HEK293 (cell line): ENCODE data around the gene DMD.

Experiments
- CTCF ChIA-PET: fragments of 350-600 bp; formaldehyde crosslinking; extraction: SDS; loops from one replicate; lab custom pipeline; 2021; ENCODE audit warnings: antibody characterized with exemption; lab: Yijun Ruan, JAX
- POLR2A ChIA-PET: fragments of 300-600 bp; formaldehyde crosslinking; extraction: SDS; loops from one replicate; lab custom pipeline; 2020; ENCODE audit warnings: antibody characterized with exemption, inconsistent platforms; lab: Yijun Ruan, JAX
- H3K27ac ChIP-seq: fragments of 200-500 bp; sonication (Bioruptor generic); 2 replicates; pipeline ENCODE4 v1.5.1; 2014; ENCODE audit warnings: low read depth, low read length, control low read depth, inconsistent platforms; ENCODE audit errors: extremely low read depth
- H3K36me3 ChIP-seq, 2 experiments: fragments of 200-500 bp in 1 of 2; sonication (Bioruptor generic) in 1 of 2; 1 replicate in 1 of 2; 2 replicates in 1 of 2; pipeline ENCODE4 v1.5.1; 2014 to 2017; ENCODE audit warnings: inconsistent platforms in 2 of 2, low read length in 2 of 2; ENCODE audit not compliant: control insufficient read depth in 2 of 2, insufficient read depth in 1 of 2
- H3K4me1 ChIP-seq: fragments of 200-500 bp; sonication (Bioruptor generic); 2 replicates; pipeline ENCODE4 v1.5.1; 2014; ENCODE audit warnings: mild to moderate bottlenecking, low read length, inconsistent platforms; ENCODE audit not compliant: control insufficient read depth, insufficient read depth
- H3K4me3 ChIP-seq: 2 replicates; pipeline ENCODE4 v1.5.1; 2011; ENCODE audit warnings: low read depth, mild to moderate bottlenecking, control low read depth, low read length, moderate library complexity
- H3K9me3 ChIP-seq: fragments of 200-500 bp; sonication (Bioruptor generic); 2 replicates; pipeline ENCODE4 v1.5.1; 2014; ENCODE audit warnings: low read depth, low read length, inconsistent platforms; ENCODE audit not compliant: control insufficient read depth, insufficient read depth
- CTCF ChIP-seq: fragments of 450-650 bp; formaldehyde crosslinking; IDR thresholded peaks from 2 replicates; pipeline ENCODE4 v1.5.1; 2016; ENCODE audit warnings: missing biosample characterization, missing genetic modification characterization
- ELK4 ChIP-seq: IDR thresholded peaks from 2 replicates; pipeline ENCODE4 v1.6.1; 2011; ENCODE audit warnings: mild to moderate bottlenecking, low read depth, low read length, borderline replicate concordance
- GFI1B ChIP-seq: fragments of 450-650 bp; formaldehyde crosslinking; IDR thresholded peaks from 2 replicates; pipeline ENCODE4 v1.5.1; 2016; ENCODE audit warnings: missing biosample characterization, missing genetic modification characterization
- GLI4 ChIP-seq: fragments of 450-650 bp; formaldehyde crosslinking; IDR thresholded peaks from 2 replicates; pipeline ENCODE4 v1.5.1; 2016; ENCODE audit warnings: missing biosample characterization, missing genetic modification characterization
- HOXA7 ChIP-seq: sonication (generic); formaldehyde crosslinking; IDR thresholded peaks from 2 replicates; pipeline ENCODE4 v1.8.1; 2022; ENCODE audit warnings: missing genetic modification reagents, borderline replicate concordance
- PBX3 ChIP-seq: sonication (generic); formaldehyde crosslinking; IDR thresholded peaks from 2 replicates; pipeline ENCODE4 v1.8.1; 2022; ENCODE audit warnings: mild to moderate bottlenecking, moderate library complexity, missing genetic modification reagents
- REPIN1 ChIP-seq: fragments of 450-650 bp; formaldehyde crosslinking; IDR thresholded peaks from 2 replicates; pipeline ENCODE4 v1.5.1; 2017; ENCODE audit warnings: missing biosample characterization, missing genetic modification characterization, low read depth
- SALL2 ChIP-seq: fragments of 450-650 bp; formaldehyde crosslinking; IDR thresholded peaks from 2 replicates; pipeline ENCODE4 v1.5.0; 2017; ENCODE audit warnings: missing biosample characterization, mild to moderate bottlenecking, missing genetic modification characterization, borderline replicate concordance
- SCRT2 ChIP-seq: fragments of 450-650 bp; formaldehyde crosslinking; IDR thresholded peaks from 2 replicates; pipeline ENCODE4 v1.5.1; 2016; ENCODE audit warnings: missing biosample characterization, missing genetic modification characterization
- SETDB1 ChIP-seq: IDR thresholded peaks from one replicate; pipeline ENCODE4 v1.6.1; 2017; ENCODE audit warnings: mild to moderate bottlenecking, low read length, moderate library complexity, mixed read lengths; ENCODE audit not compliant: insufficient read length
- SP7 ChIP-seq: fragments of 450-650 bp; formaldehyde crosslinking; IDR thresholded peaks from 2 replicates; pipeline ENCODE4 v1.5.1; 2016; ENCODE audit warnings: missing biosample characterization, missing genetic modification characterization
- TCF7L2 ChIP-seq: IDR thresholded peaks from 2 replicates; pipeline ENCODE4 v1.6.1; 2011; ENCODE audit warnings: low read depth, mild to moderate bottlenecking, inconsistent platforms, low read length, moderate library complexity, borderline replicate concordance
- ZBTB10 ChIP-seq: fragments of 450-650 bp; formaldehyde crosslinking; IDR thresholded peaks from 2 replicates; pipeline ENCODE4 v1.5.1; 2016; ENCODE audit warnings: missing biosample characterization, missing genetic modification characterization
- ZBTB26 ChIP-seq: fragments of 450-650 bp; formaldehyde crosslinking; optimal IDR thresholded peaks from 2 replicates; pipeline ENCODE3; 2016; ENCODE audit warnings: missing biosample characterization, mild to moderate bottlenecking, missing genetic modification characterization
- ZIC2 ChIP-seq: fragments of 450-650 bp; formaldehyde crosslinking; IDR thresholded peaks from 2 replicates; pipeline ENCODE4 v1.5.1; 2016; ENCODE audit warnings: missing biosample characterization, missing genetic modification characterization
- ZNF132 ChIP-seq: fragments of 450-650 bp; formaldehyde crosslinking; IDR thresholded peaks from 2 replicates; pipeline ENCODE4 v1.5.1; 2017; ENCODE audit warnings: missing biosample characterization, missing genetic modification characterization, borderline replicate concordance
- ZNF138 ChIP-seq: fragments of 450-650 bp; formaldehyde crosslinking; IDR thresholded peaks from 2 replicates; pipeline ENCODE4 v1.5.1; 2016; ENCODE audit warnings: missing biosample characterization, missing genetic modification characterization, borderline replicate concordance
- ZNF202 ChIP-seq: fragments of 450-650 bp; formaldehyde crosslinking; IDR thresholded peaks from 2 replicates; pipeline ENCODE4 v1.5.1; 2016; ENCODE audit warnings: missing biosample characterization, missing genetic modification characterization, borderline replicate concordance
- ZNF426 ChIP-seq: fragments of 450-650 bp; formaldehyde crosslinking; IDR thresholded peaks from 2 replicates; pipeline ENCODE4 v1.5.1; 2017; ENCODE audit warnings: missing biosample characterization, missing genetic modification characterization, mild to moderate bottlenecking, inconsistent platforms, moderate library complexity
- ZNF501 ChIP-seq: fragments of 450-650 bp; formaldehyde crosslinking; IDR thresholded peaks from 2 replicates; pipeline ENCODE4 v1.5.1; 2016; ENCODE audit warnings: missing biosample characterization, missing genetic modification characterization
- ZNF544 ChIP-seq: fragments of 450-650 bp; formaldehyde crosslinking; IDR thresholded peaks from 2 replicates; pipeline ENCODE4 v1.5.0; 2017; ENCODE audit warnings: missing biosample characterization, missing genetic modification characterization
- ZNF600 ChIP-seq: fragments of 450-650 bp; formaldehyde crosslinking; IDR thresholded peaks from 2 replicates; pipeline ENCODE4 v1.5.1; 2016; ENCODE audit warnings: missing biosample characterization, missing genetic modification characterization
- ZNF623 ChIP-seq: fragments of 450-650 bp; formaldehyde crosslinking; IDR thresholded peaks from 2 replicates; pipeline ENCODE4 v1.5.1; 2016; ENCODE audit warnings: missing biosample characterization, missing genetic modification characterization
- ZNF629 ChIP-seq: fragments of 450-650 bp; formaldehyde crosslinking; IDR thresholded peaks from 2 replicates; pipeline ENCODE4 v1.5.1; 2017; ENCODE audit warnings: missing biosample characterization, missing genetic modification characterization
- ZNF792 ChIP-seq: fragments of 450-650 bp; formaldehyde crosslinking; IDR thresholded peaks from 2 replicates; pipeline ENCODE4 v1.5.1; 2016; ENCODE audit warnings: missing biosample characterization, missing genetic modification characterization
- ZXDB ChIP-seq: fragments of 450-650 bp; formaldehyde crosslinking; IDR thresholded peaks from 2 replicates; pipeline ENCODE4 v1.5.1; 2016; ENCODE audit warnings: missing biosample characterization, missing genetic modification characterization
- TF ChIP-seq, protein P1 (sequence below): fragments of 450-650 bp; formaldehyde crosslinking; IDR thresholded peaks from 2 replicates; pipeline ENCODE4 v1.5.1; 2016; ENCODE audit warnings: missing biosample characterization, missing genetic modification characterization

The DMD gene

DNA sequence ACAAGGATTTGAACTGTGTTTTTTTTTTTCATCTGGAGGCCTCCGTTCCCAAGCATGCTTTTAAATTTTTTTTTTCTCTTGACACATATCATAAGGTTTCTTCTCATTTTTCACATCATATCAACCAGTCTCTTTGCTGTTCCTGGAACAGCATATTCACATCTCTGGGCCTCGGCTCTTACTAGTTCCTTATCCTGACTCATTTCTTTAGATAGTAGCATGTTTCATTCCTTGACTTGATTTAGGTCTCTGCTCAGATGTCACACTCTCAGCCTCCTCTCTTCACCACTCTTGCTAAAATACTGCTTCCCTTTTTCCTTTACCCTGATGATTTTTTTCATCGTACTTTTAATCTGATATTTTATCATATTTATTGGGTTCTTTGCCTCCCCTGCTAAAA lies 1163.1 kb downstream of the DMD start:
- H3K36me3 ChIP-seq = no peaks in the 10 kb centered on the region
- no peak for TF ChIP-seq ZNF629 (tag by site-specific recombination)
- TF ChIP-seq ZNF501 = no peak
- TF ChIP-seq ZBTB10 (tag by site-specific recombination) = no peak
- no peak for TF ChIP-seq SALL2 (tag by site-specific recombination)
- TF ChIP-seq HOXA7 (CRISPR knock-in tag) = no peak
- TF ChIP-seq GLI4 (tag by site-specific recombination) = no peak
- no peak for TF ChIP-seq ZNF600
- no peak for TF ChIP-seq ZNF138
- TF ChIP-seq ZNF544 (tag by site-specific recombination) = no peak
- TF ChIP-seq SETDB1 = no peak
- no peak for TF ChIP-seq ZNF132 (tag by site-specific recombination)
- TF ChIP-seq SP7 (tag by site-specific recombination) = no peak
- TF ChIP-seq PBX3 (CRISPR knock-in tag) = no peak
- no peak for TF ChIP-seq ZNF792 (tag by site-specific recombination)
- no peak for TF ChIP-seq TCF7L2
- no peak for TF ChIP-seq SCRT2 (tag by site-specific recombination)
- H3K4me3 ChIP-seq = no peak overlapping the region
- H3K9me3 ChIP-seq = peaks cover 2% of the 10 kb centered on the region
- no peaks in the 10 kb centered on the region for H3K4me1 ChIP-seq
- no peak overlapping the region for H3K27ac ChIP-seq
- ChIA-PET CTCF (no interaction called here), POLR2A (no interaction called here)

GRCh38 chrX:32045149-32045548 lies 1166.2 kb downstream of the DMD start:
- POLR2A ChIA-PET = no interaction called here
- CTCF ChIA-PET = interaction anchor here (0.6 kb wide), 1 partner anchor 11 kb away, joined by 3 read pairs; no protein-coding TSS in a partner anchor

GRCh38 chrX:32041181-32041580 lies 1170.2 kb downstream of the DMD start:
- ChIA-PET CTCF (no interaction called here), POLR2A (no interaction called here)
- Histone ChIP-seq H3K4me3 (no peak overlapping the region), H3K9me3 (no peaks in the 10 kb centered on the region; the same call in 1 of the 2 replicates), H3K4me1 (no peaks in the 10 kb centered on the region), H3K36me3 (no peaks in the 10 kb centered on the region), H3K27ac (no peak overlapping the region)
- TF ChIP-seq GFI1B (tag by site-specific recombination) (no peak), ZBTB26 (tag by site-specific recombination) (no peak), CTCF (tag by site-specific recombination) (no peak), ELK4 (no peak), ZNF623 (no peak), ZNF132 (tag by site-specific recombination) (no peak), ZIC2 (no peak), REPIN1 (tag by site-specific recombination) (no peak)
- TF ChIP-seq, protein P1, sequence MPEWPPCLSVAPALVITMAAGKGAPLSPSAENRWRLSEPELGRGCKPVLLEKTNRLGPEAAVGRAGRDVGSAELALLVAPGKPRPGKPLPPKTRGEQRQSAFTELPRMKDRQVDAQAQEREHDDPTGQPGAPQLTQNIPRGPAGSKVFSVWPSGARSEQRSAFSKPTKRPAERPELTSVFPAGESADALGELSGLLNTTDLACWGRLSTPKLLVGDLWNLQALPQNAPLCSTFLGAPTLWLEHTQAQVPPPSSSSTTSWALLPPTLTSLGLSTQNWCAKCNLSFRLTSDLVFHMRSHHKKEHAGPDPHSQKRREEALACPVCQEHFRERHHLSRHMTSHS = no peak

More at GRCh38 chrX:32045149-32045548, 1166.2 kb downstream of the DMD start:
- H3K27ac ChIP-seq = no peak overlapping the region
- H3K36me3 ChIP-seq = no peaks in the 10 kb centered on the region
- TF ChIP-seq ZNF202 (no peak), ZXDB (tag by site-specific recombination) (no peak), ZNF426 (tag by site-specific recombination) (no peak), GFI1B (tag by site-specific recombination) (no peak)
- H3K4me3 ChIP-seq = no peak overlapping the region
- no peaks in the 10 kb centered on the region for H3K4me1 ChIP-seq
- H3K9me3 ChIP-seq = no peaks in the 10 kb centered on the region
